Activated CD8-positive, alpha-beta T cell treated with anti-CD3 and anti-CD28 coated beads for 36 hours (primary cell): Measurements from ENCODE around the gene KCNMB1. TPM values are rescaled to one million over a fixed set of nuclear protein-coding genes. Genes with fewer than 3 reads are reported as not detected.

Source experiments
- ATAC-seq: fragments of 200-7000 bp; cut with Tn5 transposase; one replicate; pipeline ENCODE4 v1.10.0; 2021; ENCODE audit warnings: mild to moderate bottlenecking, moderate library complexity
- CTCF ChIA-PET: fragments of 350-600 bp; sonication (Branson Sonifier 250); formaldehyde crosslinking; loops from one replicate; lab custom pipeline; 2021; ENCODE audit warnings: antibody characterized with exemption; lab: Charles Lee
- POLR2A ChIA-PET: fragments of 350-600 bp; sonication (Branson Sonifier 250); formaldehyde crosslinking; loops from one replicate; lab custom pipeline; 2021; ENCODE audit warnings: antibody characterized with exemption; lab: Charles Lee
- DNase-seq: peaks from one replicate; pipeline ENCODE4 v3.0.0-alpha.2; 2020
- H3K27ac Mint-ChIP-seq: one replicate; pipeline ENCODE4 v1.8.0; 2021; ENCODE audit warnings: mild to moderate bottlenecking, mixed read lengths
- H3K27me3 Mint-ChIP-seq: one replicate; pipeline ENCODE4 v1.8.0; 2021; ENCODE audit warnings: mixed read lengths
- H3K36me3 Mint-ChIP-seq: one replicate; pipeline ENCODE4 v1.8.0; 2021; ENCODE audit warnings: low read depth, mixed read lengths
- H3K4me1 Mint-ChIP-seq: one replicate; pipeline ENCODE4 v1.8.0; 2021; ENCODE audit warnings: low read depth, mixed read lengths
- H3K4me3 Mint-ChIP-seq: one replicate; pipeline ENCODE4 v1.8.0; 2021; ENCODE audit warnings: mild to moderate bottlenecking, moderate library complexity, mixed read lengths
- H3K9me3 Mint-ChIP-seq: one replicate; pipeline ENCODE4 v1.8.0; 2021; ENCODE audit warnings: mixed read lengths
- intact Hi-C: fragments of 100-400 bp; cut with micrococcal nuclease; formaldehyde crosslinking; loops from one replicate; pipeline ENCODE4 v1.10.0; 2022
- total RNA-seq, 2 experiments: library from RNA; stranded (reverse); gene quantifications; one replicate each; pipeline ENCODE4 v1.2.3, GENCODE V29; 2021
- TF ChIP-seq, protein P1 (sequence below): fragments of 200-600 bp; IDR thresholded peaks from one replicate; pipeline ENCODE4 v1.8.0; 2022; ENCODE audit warnings: antibody characterized with exemption, mild to moderate bottlenecking

Gene KCNMB1
- total RNA-seq, 2 experiments from 2014 or later = not detected

GRCh38 chr5:170334626-170335025 lies 54.5 kb downstream of the KCNMB1 start:
- Mint-ChIP-seq H3K36me3 (no peaks in the 10 kb centered on the region), H3K27me3 (no peaks in the 10 kb centered on the region), H3K4me3 (no peak overlapping the region), H3K27ac (no peak overlapping the region), H3K9me3 (no peaks in the 10 kb centered on the region), H3K4me1 (peaks cover 39% of the 10 kb centered on the region)
- CTCF ChIA-PET = interaction anchor here (0.6 to 6.4 kb wide), 16 partner anchors 8 to 118 kb away, joined by 3 to 204 read pairs (median 10); partner anchors contain the start of gene LCP2
- peak; percentile 60 for DNase-seq
- TF ChIP-seq, protein P1, sequence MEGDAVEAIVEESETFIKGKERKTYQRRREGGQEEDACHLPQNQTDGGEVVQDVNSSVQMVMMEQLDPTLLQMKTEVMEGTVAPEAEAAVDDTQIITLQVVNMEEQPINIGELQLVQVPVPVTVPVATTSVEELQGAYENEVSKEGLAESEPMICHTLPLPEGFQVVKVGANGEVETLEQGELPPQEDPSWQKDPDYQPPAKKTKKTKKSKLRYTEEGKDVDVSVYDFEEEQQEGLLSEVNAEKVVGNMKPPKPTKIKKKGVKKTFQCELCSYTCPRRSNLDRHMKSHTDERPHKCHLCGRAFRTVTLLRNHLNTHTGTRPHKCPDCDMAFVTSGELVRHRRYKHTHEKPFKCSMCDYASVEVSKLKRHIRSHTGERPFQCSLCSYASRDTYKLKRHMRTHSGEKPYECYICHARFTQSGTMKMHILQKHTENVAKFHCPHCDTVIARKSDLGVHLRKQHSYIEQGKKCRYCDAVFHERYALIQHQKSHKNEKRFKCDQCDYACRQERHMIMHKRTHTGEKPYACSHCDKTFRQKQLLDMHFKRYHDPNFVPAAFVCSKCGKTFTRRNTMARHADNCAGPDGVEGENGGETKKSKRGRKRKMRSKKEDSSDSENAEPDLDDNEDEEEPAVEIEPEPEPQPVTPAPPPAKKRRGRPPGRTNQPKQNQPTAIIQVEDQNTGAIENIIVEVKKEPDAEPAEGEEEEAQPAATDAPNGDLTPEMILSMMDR = no peak
- POLR2A ChIA-PET = interaction anchor here (0.7 to 5.8 kb wide), 15 partner anchors 20 to 83 kb away, joined by 3 to 186 read pairs (median 7); partner anchors contain the start of gene LCP2
- intact Hi-C loops = loop anchor here (2.0 kb wide), 1 partner anchor 66 kb away; no protein-coding TSS in a partner anchor
- no peak for ATAC-seq

DNA sequence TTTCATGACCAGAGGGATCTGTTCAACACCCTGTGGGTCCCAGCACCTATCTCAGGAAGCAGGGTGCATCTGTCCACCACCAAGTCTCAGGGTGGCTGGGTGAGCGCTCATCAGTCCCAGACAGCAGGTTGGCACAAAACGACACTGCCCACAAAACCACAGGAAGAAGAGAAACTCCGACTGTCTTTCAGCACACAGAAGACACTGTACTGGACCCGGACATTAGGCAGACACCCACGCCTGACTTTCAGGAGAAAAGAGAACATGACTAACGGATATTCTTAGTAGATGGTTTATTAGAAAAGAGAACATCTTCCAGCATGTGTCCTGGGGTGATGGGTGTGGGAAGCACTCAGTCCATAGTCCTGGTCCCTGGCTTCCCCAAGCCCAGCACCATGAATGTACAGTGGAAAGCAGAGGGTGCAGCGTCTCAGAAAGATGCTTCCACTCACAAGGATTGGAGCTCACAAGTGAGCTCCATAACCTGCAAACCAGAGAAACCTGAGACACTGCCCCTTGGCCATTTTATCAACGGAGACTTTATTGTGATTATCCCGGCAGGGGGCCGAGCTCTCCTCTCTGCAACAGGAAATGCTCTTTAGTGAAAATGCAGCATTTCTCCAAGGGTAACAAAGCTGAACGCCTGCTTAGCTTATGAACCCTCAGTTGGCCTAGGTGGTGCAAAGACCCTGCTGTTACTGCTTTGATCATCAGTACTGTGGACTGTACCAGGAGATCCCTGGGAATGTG lies 55.8 kb downstream of the KCNMB1 start:
- ATAC-seq (peak; percentile 35), DNase-seq (peak; percentile 90)
- Mint-ChIP-seq H3K4me3 (no peak overlapping the region), H3K9me3 (no peaks in the 10 kb centered on the region), H3K27ac (no peak overlapping the region), H3K4me1 (peaks cover 30% of the 10 kb centered on the region), H3K27me3 (no peaks in the 10 kb centered on the region), H3K36me3 (no peaks in the 10 kb centered on the region)
- TF ChIP-seq, protein P1 = no peak
- CTCF ChIA-PET = interaction anchor here (0.9 to 6.4 kb wide), 16 partner anchors 14 to 107 kb away, joined by 3 to 204 read pairs (median 10); partner anchors contain the start of gene LCP2
- intact Hi-C loops = loop anchor here (2.0 kb wide), 1 partner anchor 59 kb away; no protein-coding TSS in a partner anchor
- POLR2A ChIA-PET = interaction anchor here (0.8 to 5.8 kb wide), 17 partner anchors 18 to 105 kb away, joined by 3 to 186 read pairs (median 7); partner anchors contain the start of gene LCP2

DNA sequence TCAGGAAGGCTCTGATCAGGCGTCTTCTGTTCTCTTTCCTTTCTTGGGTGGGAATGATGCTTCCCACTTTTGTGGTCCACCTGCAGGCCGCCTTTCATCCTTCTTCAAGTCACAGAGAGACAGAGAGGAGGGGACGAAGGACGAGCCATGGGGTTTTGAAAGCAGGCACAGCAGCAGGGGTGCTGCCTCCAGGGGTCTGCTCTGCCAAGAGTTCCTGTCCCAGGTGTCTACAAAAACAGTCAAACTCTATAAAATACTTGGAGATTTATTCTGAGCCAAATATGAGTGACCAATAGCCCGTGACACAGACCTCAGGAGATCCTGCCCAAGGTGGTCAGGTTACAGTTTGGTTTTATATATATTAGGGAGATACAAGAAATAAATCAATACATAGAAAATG lies 57.1 kb downstream of the KCNMB1 start:
- TF ChIP-seq, protein P1 = no peak

GRCh38 chr5:170330568-170331054 lies 58.6 kb downstream of the KCNMB1 start:
- peak; percentile 55 for DNase-seq

More for the DNA sequence above, 57.1 kb downstream of the KCNMB1 start:
- CTCF ChIA-PET = interaction anchor here (1.1 to 6.4 kb wide), 7 partner anchors 13 to 105 kb away, joined by 5 to 204 read pairs (median 38); partner anchors contain the start of gene LCP2
- Mint-ChIP-seq H3K4me3 (no peak overlapping the region), H3K36me3 (no peaks in the 10 kb centered on the region), H3K4me1 (peaks cover 17% of the 10 kb centered on the region), H3K27ac (no peak overlapping the region), H3K27me3 (no peaks in the 10 kb centered on the region), H3K9me3 (no peaks in the 10 kb centered on the region)
- DNase-seq (peak; percentile 39), ATAC-seq (no peak)
- POLR2A ChIA-PET = interaction anchor here (0.9 to 5.8 kb wide), 16 partner anchors 17 to 74 kb away, joined by 4 to 186 read pairs (median 12); partner anchors contain the start of gene LCP2
- intact Hi-C loops = loop anchor here (2.0 kb wide), 1 partner anchor 57 kb away; no protein-coding TSS in a partner anchor

More at GRCh38 chr5:170330568-170331054, 58.6 kb downstream of the KCNMB1 start:
- Mint-ChIP-seq H3K36me3 (no peaks in the 10 kb centered on the region), H3K27me3 (no peaks in the 10 kb centered on the region), H3K4me1 (peaks cover 3% of the 10 kb centered on the region), H3K4me3 (no peak overlapping the region), H3K9me3 (no peaks in the 10 kb centered on the region), H3K27ac (no peak overlapping the region)
- TF ChIP-seq, protein P1 = no peak
- ChIA-PET CTCF (interaction anchor here (0.9 to 6.4 kb wide), 13 partner anchors 9 to 105 kb away, joined by 3 to 204 read pairs (median 6); partner anchors contain the start of gene LCP2), POLR2A (interaction anchor here (1.0 to 5.8 kb wide), 14 partner anchors 9 to 72 kb away, joined by 4 to 186 read pairs (median 10); partner anchors contain the start of gene LCP2)
- intact Hi-C loops = loop anchor here (1.0 to 2.0 kb wide), 2 partner anchors 17 to 28 kb away; no protein-coding TSS in a partner anchor
- no peak for ATAC-seq
